Fibroblast of lung (primary cell): ENCODE results near the gene CLIP4.

Experiments used
- EZH2 ChIP-seq: IDR thresholded peaks from 2 replicates; pipeline ENCODE4 v1.5.1; 2012; ENCODE audit warnings: low read length, control low read depth, mild to moderate bottlenecking; ENCODE audit errors: missing control alignments
- TF ChIP-seq, protein P1 (sequence below), 2 donors: IDR thresholded peaks in 1 of 2; conservative IDR thresholded peaks in 1 of 2; 1 replicate in 1 of 2; 2 replicates in 1 of 2; pipeline ENCODE4 v1.5.1; 2011 to 2012; ENCODE audit warnings: low read length in 2 of 2, control low read depth in 1 of 2, inconsistent platforms in 1 of 2, low read depth in 1 of 2, mild to moderate bottlenecking in 1 of 2

GRCh38 chr2:29201979-29202378 lies 86.8 kb downstream of the CLIP4 start:
- TF ChIP-seq, protein P1, sequence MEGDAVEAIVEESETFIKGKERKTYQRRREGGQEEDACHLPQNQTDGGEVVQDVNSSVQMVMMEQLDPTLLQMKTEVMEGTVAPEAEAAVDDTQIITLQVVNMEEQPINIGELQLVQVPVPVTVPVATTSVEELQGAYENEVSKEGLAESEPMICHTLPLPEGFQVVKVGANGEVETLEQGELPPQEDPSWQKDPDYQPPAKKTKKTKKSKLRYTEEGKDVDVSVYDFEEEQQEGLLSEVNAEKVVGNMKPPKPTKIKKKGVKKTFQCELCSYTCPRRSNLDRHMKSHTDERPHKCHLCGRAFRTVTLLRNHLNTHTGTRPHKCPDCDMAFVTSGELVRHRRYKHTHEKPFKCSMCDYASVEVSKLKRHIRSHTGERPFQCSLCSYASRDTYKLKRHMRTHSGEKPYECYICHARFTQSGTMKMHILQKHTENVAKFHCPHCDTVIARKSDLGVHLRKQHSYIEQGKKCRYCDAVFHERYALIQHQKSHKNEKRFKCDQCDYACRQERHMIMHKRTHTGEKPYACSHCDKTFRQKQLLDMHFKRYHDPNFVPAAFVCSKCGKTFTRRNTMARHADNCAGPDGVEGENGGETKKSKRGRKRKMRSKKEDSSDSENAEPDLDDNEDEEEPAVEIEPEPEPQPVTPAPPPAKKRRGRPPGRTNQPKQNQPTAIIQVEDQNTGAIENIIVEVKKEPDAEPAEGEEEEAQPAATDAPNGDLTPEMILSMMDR (conservative IDR thresholded peaks at IDR 0.05 in 1 of 2, IDR thresholded peaks at IDR 0.05 in 1 of 2; ENCODE audit: low read depth in 1 of 2, low read length in 2 of 2) = no peak
- TF ChIP-seq EZH2 = no peak
